Fibroblast of the aortic adventitia (primary cell): ENCODE results near the gene SLC23A3. TPM values are rescaled to one million over a fixed set of nuclear protein-coding genes. Genes with fewer than 3 reads are reported as not detected.

ENCODE experiments used
- DNase-seq: peaks from one replicate; pipeline ENCODE4 v3.0.0-alpha.2; 2010; ENCODE audit warnings: low read depth
- H3K4me3 ChIP-seq: 2 replicates; pipeline ENCODE4 v1.5.1; 2011; ENCODE audit warnings: low read depth, mild to moderate bottlenecking, control low read depth, low read length, moderate library complexity
- total RNA-seq: library from RNA; depleted of rRNA; stranded (reverse); fragments of >200 nt; gene quantifications from 2 replicates; pipeline ENCODE4 v1.2.3, GENCODE V29; 2012; ENCODE audit warnings: low replicate concordance
- TF ChIP-seq, protein P1 (sequence below): IDR thresholded peaks from 2 replicates; pipeline ENCODE4 v1.5.1; 2011; ENCODE audit warnings: mild to moderate bottlenecking, low read length, control low read depth, inconsistent platforms; ENCODE audit not compliant: insufficient read depth

The SLC23A3 gene
- total RNA-seq, 1 donor, result 1.6 TPM

DNA sequence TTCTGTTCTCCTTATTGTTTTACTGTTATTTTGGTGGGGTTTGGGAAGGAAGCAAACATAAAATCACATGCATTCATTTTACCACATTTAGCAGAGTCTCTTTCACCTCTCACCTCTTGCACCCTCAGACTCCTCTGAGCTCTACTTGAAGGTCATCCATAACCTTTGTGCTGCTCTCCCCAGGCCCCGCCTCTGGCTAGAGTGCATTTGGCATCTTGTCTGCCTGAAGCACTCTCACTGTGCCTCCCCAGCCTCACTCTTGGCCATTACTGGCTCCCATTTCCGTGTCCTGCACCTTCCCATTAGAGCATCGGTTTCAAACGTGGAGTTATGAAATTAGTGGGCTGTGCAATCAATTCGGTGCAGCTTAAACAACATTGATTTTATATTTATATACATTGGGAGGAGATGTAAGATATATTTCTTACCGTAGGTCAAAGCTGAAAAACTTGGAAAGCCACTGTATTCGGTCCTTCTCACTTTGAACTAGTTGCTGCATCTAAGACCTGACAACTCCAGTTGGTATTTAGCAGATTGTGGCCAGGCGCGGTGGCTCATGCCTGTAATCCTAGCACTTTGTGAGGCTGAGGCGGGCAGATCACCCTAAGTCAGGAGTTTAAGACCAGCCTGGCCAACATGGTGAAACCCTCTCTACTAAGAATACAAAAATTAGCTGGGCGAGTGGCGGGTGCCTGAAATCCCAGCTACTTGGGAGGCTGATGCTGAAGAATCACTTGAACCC lies 29.8 kb upstream of the SLC23A3 start:
- TF ChIP-seq, protein P1, sequence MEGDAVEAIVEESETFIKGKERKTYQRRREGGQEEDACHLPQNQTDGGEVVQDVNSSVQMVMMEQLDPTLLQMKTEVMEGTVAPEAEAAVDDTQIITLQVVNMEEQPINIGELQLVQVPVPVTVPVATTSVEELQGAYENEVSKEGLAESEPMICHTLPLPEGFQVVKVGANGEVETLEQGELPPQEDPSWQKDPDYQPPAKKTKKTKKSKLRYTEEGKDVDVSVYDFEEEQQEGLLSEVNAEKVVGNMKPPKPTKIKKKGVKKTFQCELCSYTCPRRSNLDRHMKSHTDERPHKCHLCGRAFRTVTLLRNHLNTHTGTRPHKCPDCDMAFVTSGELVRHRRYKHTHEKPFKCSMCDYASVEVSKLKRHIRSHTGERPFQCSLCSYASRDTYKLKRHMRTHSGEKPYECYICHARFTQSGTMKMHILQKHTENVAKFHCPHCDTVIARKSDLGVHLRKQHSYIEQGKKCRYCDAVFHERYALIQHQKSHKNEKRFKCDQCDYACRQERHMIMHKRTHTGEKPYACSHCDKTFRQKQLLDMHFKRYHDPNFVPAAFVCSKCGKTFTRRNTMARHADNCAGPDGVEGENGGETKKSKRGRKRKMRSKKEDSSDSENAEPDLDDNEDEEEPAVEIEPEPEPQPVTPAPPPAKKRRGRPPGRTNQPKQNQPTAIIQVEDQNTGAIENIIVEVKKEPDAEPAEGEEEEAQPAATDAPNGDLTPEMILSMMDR, result no peak
- no peak overlapping the region for H3K4me3 ChIP-seq
- DNase-seq, result no peak

DNA sequence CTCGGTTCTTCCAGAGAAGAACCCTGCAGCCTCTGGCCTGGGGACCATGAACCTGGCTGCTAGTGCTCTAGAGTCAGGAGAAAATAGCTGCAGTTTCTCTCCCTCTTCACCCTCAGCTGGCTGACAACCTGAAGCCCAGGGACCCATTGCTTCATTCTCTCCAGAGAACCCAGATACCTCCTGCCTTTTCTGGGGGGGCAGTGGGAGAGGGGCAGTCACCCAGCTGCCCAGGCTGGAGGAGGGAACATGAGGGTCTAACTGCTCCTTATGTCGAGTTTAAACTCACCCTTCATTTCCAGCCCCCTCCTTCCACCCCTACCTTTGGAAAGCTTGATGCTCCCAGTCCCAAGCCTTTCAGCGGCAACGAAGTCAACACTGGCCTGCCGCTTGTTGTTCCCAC lies 29.1 kb upstream of the SLC23A3 start:
- TF ChIP-seq, protein P1, result no peak
- DNase-seq, result no peak
- H3K4me3 ChIP-seq, result no peak overlapping the region

DNA sequence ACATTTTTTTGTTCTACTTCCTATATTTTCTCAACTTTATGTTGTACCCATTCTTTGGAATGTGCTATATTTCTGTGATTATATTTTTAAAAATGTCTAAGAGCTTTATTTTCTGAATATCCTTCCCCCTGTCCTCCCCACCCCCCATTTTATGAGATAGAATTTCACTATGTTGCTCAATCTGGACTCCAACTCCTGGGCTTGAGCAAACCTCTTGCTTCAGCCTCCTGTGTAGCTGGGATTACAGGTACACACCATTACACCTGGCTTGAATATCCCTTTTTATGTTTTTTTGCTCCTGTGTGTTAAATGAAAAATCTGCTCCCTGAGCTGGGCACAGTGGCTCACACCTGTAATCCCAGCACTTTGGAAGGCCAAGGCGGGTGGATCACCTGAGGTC lies 27.6 kb upstream of the SLC23A3 start:
- TF ChIP-seq, protein P1, result no peak
- DNase-seq, result no peak

DNA sequence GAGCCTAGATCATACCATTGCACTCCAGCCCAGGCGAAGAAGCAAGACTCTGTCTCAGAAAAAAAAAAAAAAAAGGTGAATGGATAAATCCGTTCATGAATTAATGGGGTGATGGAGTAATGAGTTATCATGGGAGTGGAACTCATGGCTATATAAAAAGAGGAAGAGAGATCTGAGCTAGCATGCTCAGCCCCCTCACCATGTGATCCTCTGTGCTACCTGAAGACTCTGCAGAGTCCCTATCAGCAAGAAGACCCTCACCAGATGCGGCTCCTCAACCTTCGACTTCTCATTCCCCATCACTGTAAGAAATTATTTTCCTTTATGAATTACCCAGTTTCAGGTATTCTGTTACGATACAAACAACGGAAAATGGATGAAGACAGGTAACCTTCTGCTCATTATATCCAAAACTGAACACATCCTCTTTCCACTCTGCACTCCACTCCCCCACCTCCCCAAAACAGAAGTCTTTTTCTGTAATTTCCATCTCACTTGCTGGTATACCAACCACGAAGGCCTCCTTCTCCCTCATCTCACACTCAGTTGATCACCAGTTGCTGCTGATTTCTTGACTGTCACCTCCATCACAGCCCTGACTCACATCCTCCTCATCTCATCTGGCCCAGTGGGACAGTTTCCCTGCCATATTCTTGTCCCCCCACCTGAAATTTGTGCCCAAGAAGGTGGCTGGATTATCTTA lies 17.1 kb upstream of the SLC23A3 start:
- no peak for DNase-seq

More for the DNA sequence above, 27.6 kb upstream of the SLC23A3 start:
- H3K4me3 ChIP-seq, result no peak overlapping the region

DNA sequence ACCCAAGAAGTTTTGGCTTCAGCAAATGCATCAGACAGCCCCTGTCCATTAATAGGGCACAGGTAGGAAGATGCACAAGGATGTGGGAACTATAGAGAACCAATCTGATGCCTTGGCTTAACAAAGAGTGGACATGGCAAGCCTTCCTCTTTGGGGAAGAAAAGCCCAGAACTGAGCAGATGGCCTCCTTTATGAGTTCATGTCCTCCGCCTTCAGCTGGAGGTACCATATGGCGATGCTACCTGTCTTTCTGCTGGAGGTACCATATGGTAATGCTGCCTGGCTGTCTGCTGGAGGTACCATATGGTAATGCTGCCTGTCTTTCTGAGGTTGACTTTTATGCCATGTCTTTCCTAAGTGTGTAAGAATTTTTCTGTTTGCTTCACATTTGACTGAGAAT lies 14.3 kb upstream of the SLC23A3 start:
- H3K4me3 ChIP-seq, result no peak overlapping the region
- no peak for DNase-seq
- TF ChIP-seq, protein P1, result no peak

More for the DNA sequence above, 17.1 kb upstream of the SLC23A3 start:
- TF ChIP-seq, protein P1, result no peak
- H3K4me3 ChIP-seq, result no peak overlapping the region

DNA sequence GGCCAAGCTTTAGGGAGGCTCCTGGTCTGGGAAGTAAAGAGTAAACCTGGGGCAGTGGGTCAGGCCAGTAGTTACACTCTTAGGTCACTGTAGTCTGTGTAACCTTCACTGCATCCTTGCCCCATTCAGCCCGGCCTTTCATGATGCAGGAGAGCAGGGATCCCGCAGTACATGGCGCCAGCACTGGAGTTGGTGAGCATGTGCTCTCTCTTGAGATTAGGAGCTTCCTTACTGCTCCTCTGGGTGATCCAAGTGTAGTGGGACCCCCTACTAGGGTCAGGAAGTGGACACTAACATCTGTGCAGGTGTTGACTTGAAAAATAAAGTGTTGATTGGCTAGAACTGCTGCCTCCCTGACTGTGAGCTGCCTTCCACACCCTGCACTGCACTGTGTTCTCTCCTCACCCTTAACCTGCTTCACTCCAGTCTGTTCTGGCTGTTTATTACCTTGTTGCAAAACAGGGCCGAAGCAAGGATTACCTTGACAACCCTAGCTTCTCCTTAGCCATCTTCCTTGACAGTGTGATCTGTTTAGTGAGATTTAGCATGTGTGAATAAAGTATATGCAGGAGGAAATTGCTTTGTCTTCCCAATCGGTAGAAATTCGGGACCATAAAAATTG lies 13.4 kb upstream of the SLC23A3 start:
- no peak overlapping the region for H3K4me3 ChIP-seq
- no peak for DNase-seq
- TF ChIP-seq, protein P1, result no peak
